ENCODE measurements around the gene FAM83D. TPM values are rescaled to one million over a fixed set of nuclear protein-coding genes. Genes with fewer than 3 reads are reported as not detected.

The FAM83D gene
- total RNA-seq, 1 donor from 2014 or later: 7.7 TPM

DNA sequence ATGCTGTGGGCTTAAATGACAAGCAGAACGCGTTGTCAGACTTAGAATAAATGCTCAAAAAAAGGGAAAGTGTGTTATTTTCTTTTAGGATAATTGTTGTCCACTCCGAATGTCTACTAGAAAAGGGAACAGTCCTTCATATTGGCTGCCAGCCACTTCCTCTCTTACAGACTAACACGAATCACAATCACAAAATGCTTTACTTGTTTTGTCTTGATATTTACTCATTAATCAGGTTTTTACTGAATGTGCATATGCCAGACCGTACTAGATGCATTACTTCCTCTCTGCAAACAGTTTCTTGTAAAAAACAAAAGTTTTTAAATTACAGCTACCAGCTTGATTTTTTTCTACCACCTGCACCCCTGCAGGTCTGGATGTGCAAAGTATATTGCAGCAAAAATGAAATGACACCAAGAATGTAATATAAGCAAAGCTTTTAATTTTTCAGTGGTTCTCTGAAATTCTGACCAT, 36.7 kb downstream of the FAM83D start:
- Mint-ChIP-seq H3K27ac (ENCODE audit: unreplicated experiment) (peak overlapping the region; percentile 79), H3K27me3 (ENCODE audit: unreplicated experiment) (peaks cover 4% of the 10 kb centered on the region), H3K9me3 (ENCODE audit: unreplicated experiment) (no peaks in the 10 kb centered on the region), H3K4me1 (ENCODE audit: unreplicated experiment) (peaks cover 29% of the 10 kb centered on the region), H3K36me3 (ENCODE audit: low read depth, unreplicated experiment) (peaks cover 4% of the 10 kb centered on the region), H3K4me3 (ENCODE audit: unreplicated experiment) (peak overlapping the region; percentile 94)
- no peak for DNase-seq (ENCODE audit: low spot score)
- TF ChIP-seq, protein P1, sequence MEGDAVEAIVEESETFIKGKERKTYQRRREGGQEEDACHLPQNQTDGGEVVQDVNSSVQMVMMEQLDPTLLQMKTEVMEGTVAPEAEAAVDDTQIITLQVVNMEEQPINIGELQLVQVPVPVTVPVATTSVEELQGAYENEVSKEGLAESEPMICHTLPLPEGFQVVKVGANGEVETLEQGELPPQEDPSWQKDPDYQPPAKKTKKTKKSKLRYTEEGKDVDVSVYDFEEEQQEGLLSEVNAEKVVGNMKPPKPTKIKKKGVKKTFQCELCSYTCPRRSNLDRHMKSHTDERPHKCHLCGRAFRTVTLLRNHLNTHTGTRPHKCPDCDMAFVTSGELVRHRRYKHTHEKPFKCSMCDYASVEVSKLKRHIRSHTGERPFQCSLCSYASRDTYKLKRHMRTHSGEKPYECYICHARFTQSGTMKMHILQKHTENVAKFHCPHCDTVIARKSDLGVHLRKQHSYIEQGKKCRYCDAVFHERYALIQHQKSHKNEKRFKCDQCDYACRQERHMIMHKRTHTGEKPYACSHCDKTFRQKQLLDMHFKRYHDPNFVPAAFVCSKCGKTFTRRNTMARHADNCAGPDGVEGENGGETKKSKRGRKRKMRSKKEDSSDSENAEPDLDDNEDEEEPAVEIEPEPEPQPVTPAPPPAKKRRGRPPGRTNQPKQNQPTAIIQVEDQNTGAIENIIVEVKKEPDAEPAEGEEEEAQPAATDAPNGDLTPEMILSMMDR (IDR thresholded peaks at IDR 0.05; ENCODE audit: unreplicated experiment): no peak

DNA sequence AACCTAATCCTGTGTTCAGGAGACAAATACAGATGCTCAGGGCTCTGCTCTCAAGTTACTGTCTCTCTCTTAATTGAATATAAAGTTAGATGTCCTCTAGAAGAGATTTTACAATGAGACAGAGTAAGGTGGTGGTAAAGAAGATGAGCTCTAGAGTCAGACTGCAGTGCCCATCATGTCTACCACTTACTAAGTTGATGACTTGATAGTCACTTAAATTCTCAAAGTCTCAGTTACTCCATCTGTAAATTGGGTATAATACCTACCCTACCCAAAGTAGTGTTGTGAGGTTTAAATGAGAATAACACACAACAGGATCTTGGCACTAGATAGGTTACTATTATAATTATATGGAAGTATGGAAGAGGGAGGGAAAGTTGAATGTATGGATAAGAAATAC, 37.5 kb downstream of the FAM83D start:
- Mint-ChIP-seq H3K36me3 (ENCODE audit: low read depth, unreplicated experiment) (peaks cover 4% of the 10 kb centered on the region), H3K27me3 (ENCODE audit: unreplicated experiment) (peaks cover 4% of the 10 kb centered on the region), H3K4me3 (ENCODE audit: unreplicated experiment) (peak overlapping the region; percentile 64), H3K4me1 (ENCODE audit: unreplicated experiment) (peaks cover 29% of the 10 kb centered on the region), H3K27ac (ENCODE audit: unreplicated experiment) (peak overlapping the region; percentile 20), H3K9me3 (ENCODE audit: unreplicated experiment) (no peaks in the 10 kb centered on the region)
- no peak for DNase-seq (ENCODE audit: low spot score)
- TF ChIP-seq, protein P1 (IDR thresholded peaks at IDR 0.05; ENCODE audit: unreplicated experiment): no peak

DNA sequence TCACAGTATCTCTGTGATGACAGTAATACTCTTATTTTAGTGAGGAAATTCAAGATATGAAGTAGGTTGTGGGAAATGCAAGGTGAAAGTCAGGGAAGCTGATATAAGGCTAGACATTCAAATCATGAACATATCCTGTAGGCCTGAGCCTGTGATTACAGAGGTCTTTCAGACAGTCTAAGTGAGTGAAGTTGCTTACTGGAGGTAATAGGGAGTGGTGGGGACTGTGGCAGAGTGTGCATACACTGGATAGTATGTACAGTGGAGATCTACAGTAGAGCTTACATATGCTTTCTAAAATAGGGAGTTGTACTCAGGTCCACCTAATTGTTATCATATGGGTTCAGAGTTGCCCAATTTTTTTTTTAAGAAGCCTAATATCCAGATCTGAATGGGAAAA, 39.0 kb downstream of the FAM83D start:
- Mint-ChIP-seq H3K36me3 (ENCODE audit: low read depth, unreplicated experiment) (peaks cover 4% of the 10 kb centered on the region), H3K4me1 (ENCODE audit: unreplicated experiment) (peaks cover 29% of the 10 kb centered on the region), H3K27ac (ENCODE audit: unreplicated experiment) (no peak overlapping the region), H3K27me3 (ENCODE audit: unreplicated experiment) (peaks cover 4% of the 10 kb centered on the region), H3K4me3 (ENCODE audit: unreplicated experiment) (no peak overlapping the region), H3K9me3 (ENCODE audit: unreplicated experiment) (no peaks in the 10 kb centered on the region)
- no peak for DNase-seq (ENCODE audit: low spot score)
- TF ChIP-seq, protein P1 (IDR thresholded peaks at IDR 0.05; ENCODE audit: unreplicated experiment): no peak

DNA sequence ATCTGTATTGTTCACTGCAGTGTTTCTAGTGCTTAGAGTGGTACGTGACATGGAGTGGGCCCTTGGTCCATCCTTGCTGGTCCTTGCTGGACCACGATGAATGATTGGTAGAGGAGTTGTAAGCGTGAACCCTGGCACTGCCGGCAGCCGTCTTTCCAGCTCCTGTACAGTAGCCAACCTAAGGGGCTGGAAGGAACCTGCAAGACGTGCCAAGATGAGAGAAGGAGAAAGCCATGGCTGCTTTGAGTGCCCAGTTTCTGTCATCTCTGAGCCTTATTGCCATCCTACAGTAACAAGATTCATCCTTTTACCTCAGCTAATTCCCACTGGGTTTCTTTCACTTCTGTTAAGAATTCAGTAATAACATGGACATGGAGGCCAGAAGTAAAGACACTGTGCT, 41.9 kb downstream of the FAM83D start:
- H3K27me3 Mint-ChIP-seq (ENCODE audit: unreplicated experiment): no peaks in the 10 kb centered on the region
- H3K4me1 Mint-ChIP-seq (ENCODE audit: unreplicated experiment): peaks cover 18% of the 10 kb centered on the region
- no peak for DNase-seq (ENCODE audit: low spot score)
- H3K4me3 Mint-ChIP-seq (ENCODE audit: unreplicated experiment): no peak overlapping the region
- TF ChIP-seq, protein P1 (IDR thresholded peaks at IDR 0.05; ENCODE audit: unreplicated experiment): no peak
- H3K36me3 Mint-ChIP-seq (ENCODE audit: low read depth, unreplicated experiment): peaks cover 4% of the 10 kb centered on the region
- H3K9me3 Mint-ChIP-seq (ENCODE audit: unreplicated experiment): no peaks in the 10 kb centered on the region
- no peak overlapping the region for H3K27ac Mint-ChIP-seq (ENCODE audit: unreplicated experiment)

DNA sequence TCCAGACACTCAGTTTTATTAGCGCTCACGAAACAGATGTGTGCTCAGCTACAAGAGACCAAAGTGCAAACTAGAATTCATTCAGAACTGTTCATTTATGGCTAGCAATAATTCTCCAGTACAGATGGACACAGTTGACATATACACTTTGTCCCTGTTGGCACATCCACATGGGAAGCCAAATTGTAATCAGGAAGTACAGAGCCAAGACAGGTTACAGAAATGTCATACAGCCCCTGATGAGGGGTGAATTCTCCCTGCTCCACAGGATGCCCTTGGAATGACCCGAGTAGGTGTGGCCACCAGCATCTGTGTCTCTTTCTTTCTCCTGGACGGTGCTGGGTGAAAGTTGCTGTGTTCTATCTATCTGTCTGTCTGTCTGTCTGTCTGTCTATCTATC, 43.5 kb downstream of the FAM83D start:
- Mint-ChIP-seq H3K4me3 (ENCODE audit: unreplicated experiment) (no peak overlapping the region), H3K9me3 (ENCODE audit: unreplicated experiment) (no peaks in the 10 kb centered on the region), H3K36me3 (ENCODE audit: low read depth, unreplicated experiment) (peaks cover 1% of the 10 kb centered on the region), H3K27me3 (ENCODE audit: unreplicated experiment) (no peaks in the 10 kb centered on the region), H3K27ac (ENCODE audit: unreplicated experiment) (no peak overlapping the region), H3K4me1 (ENCODE audit: unreplicated experiment) (peaks cover 18% of the 10 kb centered on the region)
- TF ChIP-seq, protein P1 (IDR thresholded peaks at IDR 0.05; ENCODE audit: unreplicated experiment): no peak
- DNase-seq (ENCODE audit: low spot score): no peak

All from endothelial cell (in vitro differentiated cells).